GM18498 (cell line): ENCODE results near the gene PCIF1.

Experiments
- ATAC-seq: cut with Tn5 transposase; IDR thresholded peaks from one replicate; pipeline ENCODE4 v1.9.1; 2021; ENCODE audit warnings: mild to moderate bottlenecking, moderate library complexity; ENCODE audit not compliant: unreplicated experiment

The PCIF1 gene

GRCh38 chr20:45964006-45964400 is 29.5 kb downstream of the PCIF1 start:
- ATAC-seq = no peak

GRCh38 chr20:45965169-45966002 is 30.9 kb downstream of the PCIF1 start:
- ATAC-seq = no peak

GRCh38 chr20:45967551-45968080 is 33.1 kb downstream of the PCIF1 start:
- ATAC-seq = no peak

GRCh38 chr20:45968081-45968671 is 33.7 kb downstream of the PCIF1 start:
- ATAC-seq = no peak

GRCh38 chr20:45968801-45969711 is 34.6 kb downstream of the PCIF1 start:
- no peak for ATAC-seq

GRCh38 chr20:45969712-45970634 is 35.5 kb downstream of the PCIF1 start:
- no peak for ATAC-seq

- ATAC-seq = no peak
Measured at GRCh38 chr20:45970646-45971424, 36.4 kb downstream of the PCIF1 start.

GRCh38 chr20:45971425-45971674 is 36.9 kb downstream of the PCIF1 start:
- ATAC-seq = peak; percentile 25

- peak; percentile 77 for ATAC-seq
Measured at GRCh38 chr20:45971675-45972499, 37.4 kb downstream of the PCIF1 start, which contains the start of gene ZNF335. Gene ZNF335, minus strand, starts transcription at chr20:45972203. Its CDS starts 793 bp downstream, at chr20:45971410.

- ATAC-seq = no peak
Measured at GRCh38 chr20:45972500-45973183, 38.2 kb downstream of the PCIF1 start.

- no peak for ATAC-seq
Measured at GRCh38 chr20:45974896-45975565, 40.5 kb downstream of the PCIF1 start.

GRCh38 chr20:45975686-45976085 is 41.2 kb downstream of the PCIF1 start:
- no peak for ATAC-seq

GRCh38 chr20:45976086-45976485 is 41.6 kb downstream of the PCIF1 start:
- no peak for ATAC-seq

GRCh38 chr20:45981261-45981660 is 46.8 kb downstream of the PCIF1 start:
- ATAC-seq = no peak

- no peak for ATAC-seq
Measured at GRCh38 chr20:45983279-45983743, 48.8 kb downstream of the PCIF1 start.

- ATAC-seq = no peak
Measured at GRCh38 chr20:45985573-45985972, 51.1 kb downstream of the PCIF1 start.

- ATAC-seq = peak; percentile 56
Measured at GRCh38 chr20:45987108-45987780, 52.8 kb downstream of the PCIF1 start.
